Lower leg skin (tissue), 3 donors: ENCODE data around the gene SERAC1.

ENCODE experiments used
- POLR2A ChIP-seq, 2 donors: fragments of 450-650 bp; IDR thresholded peaks; one replicate each; pipeline ENCODE4 v1.6.1; 2016 to 2017; ENCODE audit warnings: antibody characterized with exemption in 2 of 2, mild to moderate bottlenecking in 1 of 2, moderate library complexity in 1 of 2
- TF ChIP-seq, protein P1 (sequence below), 3 donors: fragments of 450-650 bp; IDR thresholded peaks; one replicate each; pipeline ENCODE4 v1.5.1; 2016; ENCODE audit warnings: antibody characterized with exemption in 3 of 3, mild to moderate bottlenecking in 3 of 3, moderate library complexity in 2 of 3

DNA sequence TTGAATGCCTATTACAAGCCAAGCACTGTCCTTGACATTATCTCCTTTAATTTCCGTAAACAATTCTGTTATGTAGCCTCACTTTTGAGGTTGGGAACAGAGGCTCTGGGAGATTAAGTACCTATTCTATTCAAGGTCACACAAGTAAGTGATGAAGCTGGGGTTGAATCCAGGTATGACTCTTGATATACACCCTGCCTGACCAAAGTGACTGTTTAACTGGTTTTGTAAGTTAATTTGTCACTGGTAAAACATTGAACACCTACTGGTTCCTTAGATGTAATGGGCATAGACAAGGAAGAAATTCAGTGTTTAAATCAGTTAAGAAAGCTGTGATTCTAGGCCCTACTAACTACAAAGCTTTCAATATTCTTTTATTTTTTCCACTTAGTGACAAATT, 23.0 kb upstream of the SERAC1 start:
- TF ChIP-seq, protein P1, sequence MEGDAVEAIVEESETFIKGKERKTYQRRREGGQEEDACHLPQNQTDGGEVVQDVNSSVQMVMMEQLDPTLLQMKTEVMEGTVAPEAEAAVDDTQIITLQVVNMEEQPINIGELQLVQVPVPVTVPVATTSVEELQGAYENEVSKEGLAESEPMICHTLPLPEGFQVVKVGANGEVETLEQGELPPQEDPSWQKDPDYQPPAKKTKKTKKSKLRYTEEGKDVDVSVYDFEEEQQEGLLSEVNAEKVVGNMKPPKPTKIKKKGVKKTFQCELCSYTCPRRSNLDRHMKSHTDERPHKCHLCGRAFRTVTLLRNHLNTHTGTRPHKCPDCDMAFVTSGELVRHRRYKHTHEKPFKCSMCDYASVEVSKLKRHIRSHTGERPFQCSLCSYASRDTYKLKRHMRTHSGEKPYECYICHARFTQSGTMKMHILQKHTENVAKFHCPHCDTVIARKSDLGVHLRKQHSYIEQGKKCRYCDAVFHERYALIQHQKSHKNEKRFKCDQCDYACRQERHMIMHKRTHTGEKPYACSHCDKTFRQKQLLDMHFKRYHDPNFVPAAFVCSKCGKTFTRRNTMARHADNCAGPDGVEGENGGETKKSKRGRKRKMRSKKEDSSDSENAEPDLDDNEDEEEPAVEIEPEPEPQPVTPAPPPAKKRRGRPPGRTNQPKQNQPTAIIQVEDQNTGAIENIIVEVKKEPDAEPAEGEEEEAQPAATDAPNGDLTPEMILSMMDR (IDR thresholded peaks at IDR 0.05) = no peak
- no peak for TF ChIP-seq POLR2A (IDR thresholded peaks at IDR 0.05)
